Spinal cord (tissue), 10 donors: Measurements from ENCODE around the gene PLEKHG2. TPM values are rescaled to one million over a fixed set of nuclear protein-coding genes. Genes with fewer than 3 reads are reported as not detected.
"Not testable (repeated sequence)": the region's sequence is repeated elsewhere in the genome, so short reads cannot be mapped to it uniquely, and the experiment has no call there.

Experiments
- DNase-seq, 6 donors: peaks; one replicate each; pipeline versions ENCODE4 v3.0.0 to v3.0.0-alpha.2; 2013 to 2015; ENCODE audit warnings: low spot score in 6 of 6, low read depth in 4 of 6
- H3K27ac ChIP-seq: one replicate; pipeline ENCODE4 v1.5.1; 2013; ENCODE audit warnings: low read depth, low read length, control low read depth
- H3K27me3 ChIP-seq: one replicate; pipeline ENCODE4 v1.6.1; 2013; ENCODE audit warnings: low read length; ENCODE audit not compliant: control insufficient read depth, insufficient read depth
- H3K36me3 ChIP-seq: one replicate; pipeline ENCODE4 v1.6.1; 2013; ENCODE audit warnings: low read length; ENCODE audit not compliant: control insufficient read depth, insufficient read depth
- H3K4me1 ChIP-seq: one replicate; pipeline ENCODE4 v1.6.1; 2013; ENCODE audit warnings: low read length; ENCODE audit not compliant: control insufficient read depth, insufficient read depth
- H3K4me3 ChIP-seq: one replicate; pipeline ENCODE4 v1.5.1; 2013; ENCODE audit warnings: low read depth, low read length, control low read depth
- H3K9me3 ChIP-seq: one replicate; pipeline ENCODE4 v1.6.1; 2013; ENCODE audit warnings: low read length; ENCODE audit not compliant: control insufficient read depth, insufficient read depth
- WGBS: methylation state at CpG from one replicate; pipeline ENCODE4 v1.1.5; 2013; ENCODE audit warnings: missing lambda C conversion rate; ENCODE audit not compliant: insufficient coverage; 5-methylcytosine and 5-hydroxymethylcytosine counted together
- polyA plus RNA-seq, 2 donors: library from polyadenylated mRNA; unstranded; fragments of 120-200 nt; gene quantifications; one replicate each; pipeline ENCODE4 v1.2.1, GENCODE V29; 2013; ENCODE audit not compliant: insufficient read length in 2 of 2
- total RNA-seq, 2 donors: library from RNA; depleted of rRNA in 1 of 2; stranded (reverse); fragments of 120-200 nt in 1 of 2; fragments of >200 nt in 1 of 2; gene quantifications; one replicate each; pipeline versions ENCODE4 v1.2.3 to v1.2.4, GENCODE V29; 2013 to 2014
- donor health status: healthy.

The PLEKHG2 gene
- total and polyA plus RNA-seq, 4 donors: 14.2 to 58.2 (median 37.2) TPM

DNA sequence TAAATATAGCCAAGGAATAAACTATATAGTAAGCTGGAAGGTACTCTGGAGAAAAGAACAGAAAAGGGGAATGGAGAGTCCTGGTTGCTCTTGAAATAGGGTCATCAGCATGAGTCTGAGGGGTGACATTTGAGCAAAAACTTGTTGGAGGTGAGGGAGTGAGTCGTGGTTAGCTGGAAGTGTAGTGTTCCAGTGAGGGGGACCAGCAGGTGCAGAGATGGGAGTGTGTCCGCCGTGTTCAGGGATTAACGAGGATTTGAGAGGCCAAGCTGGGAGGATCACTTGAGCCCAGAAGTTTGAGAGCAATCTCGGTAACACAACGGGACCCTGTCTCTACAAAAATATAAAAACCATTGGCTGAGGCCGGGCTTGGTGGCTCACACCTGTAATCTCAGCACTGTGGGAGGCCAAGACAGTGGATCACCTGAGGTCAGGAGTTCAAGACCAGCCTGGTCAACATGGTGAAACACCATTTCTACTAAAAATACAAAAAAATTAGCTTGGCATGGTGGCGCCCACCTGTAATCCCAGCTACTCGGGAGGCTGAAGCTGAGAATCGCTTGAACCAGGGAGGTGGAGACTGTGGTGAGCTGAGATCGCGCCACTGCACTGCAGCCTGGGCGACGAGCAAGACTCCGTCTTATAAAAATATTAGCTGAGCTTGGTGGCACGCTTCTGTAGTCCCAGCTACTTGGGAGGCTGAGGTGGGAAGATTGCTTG, 34.1 kb downstream of the PLEKHG2 start:
- 92% methylated on average over 9 of the region's 16 CpGs for WGBS
- H3K36me3 ChIP-seq: peaks cover 31% of the 10 kb centered on the region
- H3K9me3 ChIP-seq: no peaks in the 10 kb centered on the region
- H3K4me1 ChIP-seq: peaks cover 19% of the 10 kb centered on the region
- no peak for DNase-seq
- no peak overlapping the region for H3K27ac ChIP-seq
- peak overlapping the region; percentile 89 for H3K4me3 ChIP-seq
- no peaks in the 10 kb centered on the region for H3K27me3 ChIP-seq

GRCh38 chr19:39448271-39448670, 35.8 kb downstream of the PLEKHG2 start:
- Histone ChIP-seq H3K27ac (no peak overlapping the region), H3K4me3 (no peak overlapping the region)

DNA sequence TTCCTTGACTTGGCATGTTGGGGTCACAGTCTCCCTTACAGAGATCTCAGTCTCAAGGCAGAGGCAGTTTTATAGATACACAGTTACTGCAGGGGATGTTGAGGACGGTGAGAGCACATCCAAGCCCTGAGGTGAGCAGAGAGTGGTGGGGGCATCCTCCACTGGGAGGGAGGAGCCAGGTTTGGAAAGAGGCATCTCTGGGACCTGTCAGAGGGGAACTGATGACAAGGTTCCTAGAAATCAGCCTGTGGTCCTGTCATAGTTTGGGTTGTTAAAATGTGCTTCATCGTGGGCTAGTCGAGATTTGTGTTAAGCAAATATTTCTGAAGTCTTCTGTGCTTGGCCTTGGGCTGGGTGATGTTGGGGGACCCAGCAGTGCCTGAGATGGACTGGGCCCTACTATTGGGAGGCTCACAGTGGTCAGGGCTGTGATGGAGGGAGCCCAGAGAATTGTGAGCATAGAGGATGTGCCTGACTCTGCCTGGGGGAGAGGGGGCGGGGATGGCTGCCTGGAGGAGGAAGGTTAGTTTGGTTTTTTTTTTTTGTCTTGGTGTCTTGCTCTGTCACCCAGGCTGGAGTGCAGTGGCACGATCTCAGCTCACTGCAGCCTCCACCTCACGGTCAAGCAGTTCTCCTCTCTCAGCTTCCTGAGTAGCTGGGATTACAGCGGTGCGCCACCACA, 36.8 kb downstream of the PLEKHG2 start:
- WGBS: 90% methylated on average over 3 of the region's 8 CpGs
- DNase-seq: no peak
- H3K27me3 ChIP-seq: no peaks in the 10 kb centered on the region
- no peak overlapping the region for H3K27ac ChIP-seq
- peaks cover 51% of the 10 kb centered on the region for H3K36me3 ChIP-seq
- H3K9me3 ChIP-seq: no peaks in the 10 kb centered on the region
- H3K4me1 ChIP-seq: peaks cover 16% of the 10 kb centered on the region
- no peak overlapping the region for H3K4me3 ChIP-seq

More at GRCh38 chr19:39448271-39448670, 35.8 kb downstream of the PLEKHG2 start:
- DNase-seq: no peak
- no peaks in the 10 kb centered on the region for H3K9me3 ChIP-seq
- H3K36me3 ChIP-seq: peaks cover 44% of the 10 kb centered on the region
- H3K27me3 ChIP-seq: no peaks in the 10 kb centered on the region
- 94% methylated on average over 3 of the region's 3 CpGs for WGBS
- peaks cover 19% of the 10 kb centered on the region for H3K4me1 ChIP-seq

DNA sequence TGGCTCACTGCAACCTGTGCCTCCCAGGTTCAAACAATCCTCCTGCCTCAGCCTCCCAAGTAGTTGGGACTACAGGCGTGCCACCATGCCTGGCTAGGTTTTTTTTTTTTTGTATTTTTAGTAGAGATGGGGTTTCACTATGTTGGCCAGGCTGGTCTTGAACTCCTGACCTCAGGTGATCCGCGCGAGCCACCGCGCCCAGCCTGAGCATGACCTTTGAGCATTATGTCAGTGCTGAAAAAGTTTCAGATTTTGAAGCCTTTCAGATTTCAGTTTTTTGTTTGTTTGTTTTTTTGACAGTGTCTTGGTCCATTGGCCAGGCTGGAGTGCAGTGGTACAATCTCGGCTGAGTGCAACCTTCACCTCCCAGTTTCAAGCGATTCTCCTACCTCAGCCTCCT, 38.8 kb downstream of the PLEKHG2 start:
- not testable (repeated sequence) for H3K4me1 ChIP-seq, H3K4me3 ChIP-seq, DNase-seq, H3K27me3 ChIP-seq, H3K9me3 ChIP-seq, H3K27ac ChIP-seq
- H3K36me3 ChIP-seq: peaks cover 52% of the 10 kb centered on the region
- 98% methylated on average over 8 of the region's 8 CpGs for WGBS

DNA sequence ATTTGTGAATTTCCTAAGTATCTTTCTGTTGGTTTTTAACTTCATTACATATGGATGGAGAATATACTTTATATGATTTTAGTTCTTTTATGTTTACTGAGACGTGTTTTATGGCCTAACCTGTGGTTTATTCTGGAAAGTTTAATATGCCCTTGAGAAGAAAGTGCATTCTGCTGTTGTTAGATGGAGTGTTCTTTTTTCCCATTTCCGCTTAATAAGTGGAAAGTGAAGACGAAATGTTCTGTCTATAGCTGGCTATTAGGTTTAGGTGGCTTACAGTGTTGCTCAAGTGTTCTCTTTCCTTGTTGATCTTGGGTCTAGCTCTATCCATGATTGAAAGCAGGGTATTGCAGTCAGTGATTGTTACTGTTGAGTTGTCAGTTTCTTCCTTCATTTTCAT, 50.9 kb downstream of the PLEKHG2 start:
- H3K27me3 ChIP-seq: no peaks in the 10 kb centered on the region
- H3K4me1 ChIP-seq: no peaks in the 10 kb centered on the region
- H3K36me3 ChIP-seq: peaks cover 81% of the 10 kb centered on the region
- DNase-seq: no peak
- 93% methylated on average over 3 of the region's 3 CpGs for WGBS
- no peak overlapping the region for H3K27ac ChIP-seq
- no peaks in the 10 kb centered on the region for H3K9me3 ChIP-seq
- H3K4me3 ChIP-seq: no peak overlapping the region

DNA sequence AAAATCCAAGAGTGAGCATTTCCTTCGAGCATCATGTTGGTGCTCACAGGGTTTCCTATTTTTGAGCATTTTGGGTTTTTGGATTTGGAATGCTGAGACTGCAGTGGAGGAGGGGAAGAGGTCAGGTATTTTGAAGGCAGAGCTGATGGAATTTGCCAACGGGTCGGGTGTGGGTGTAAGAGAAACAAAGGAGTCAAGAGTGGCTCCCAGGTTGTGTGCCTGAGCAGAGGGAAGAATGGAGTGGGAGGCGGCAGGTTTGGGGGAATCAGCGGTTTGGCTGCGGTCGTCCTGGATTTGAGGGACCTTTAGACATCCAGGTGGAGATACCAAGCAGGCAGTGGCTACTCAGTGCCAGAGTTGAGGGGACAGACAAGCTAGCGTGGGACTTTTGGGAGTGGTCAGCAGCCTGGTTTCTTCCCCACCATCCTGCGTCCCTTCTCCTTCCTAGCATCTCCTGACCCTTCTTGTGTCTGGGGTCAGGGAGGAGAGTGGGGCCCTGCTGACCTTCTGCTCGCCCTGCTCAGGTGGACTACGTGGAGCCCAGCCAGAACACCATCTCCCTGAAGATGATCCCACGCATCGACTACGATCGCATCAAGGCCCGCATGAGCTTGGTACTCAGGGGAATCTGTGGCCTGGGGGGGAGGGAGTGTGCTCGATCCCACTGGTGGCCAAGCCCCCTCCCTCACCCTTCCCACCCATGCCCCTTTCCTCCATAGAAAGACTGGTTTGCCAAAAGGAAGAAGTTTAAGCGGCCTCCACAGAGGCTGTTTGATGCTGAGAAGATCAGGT, 53.7 kb downstream of the PLEKHG2 start:
- no peaks in the 10 kb centered on the region for H3K27me3 ChIP-seq
- WGBS: 98% methylated on average over 8 of the region's 18 CpGs
- no peaks in the 10 kb centered on the region for H3K4me1 ChIP-seq
- no peak for DNase-seq
- no peak overlapping the region for H3K27ac ChIP-seq
- H3K9me3 ChIP-seq: no peaks in the 10 kb centered on the region
- H3K4me3 ChIP-seq: no peak overlapping the region
- H3K36me3 ChIP-seq: peaks cover 81% of the 10 kb centered on the region

GRCh38 chr19:39467941-39468340, 55.5 kb downstream of the PLEKHG2 start:
- Histone ChIP-seq H3K27me3 (no peaks in the 10 kb centered on the region), H3K4me1 (no peaks in the 10 kb centered on the region), H3K36me3 (peaks cover 91% of the 10 kb centered on the region), H3K27ac (no peak overlapping the region), H3K9me3 (no peaks in the 10 kb centered on the region), H3K4me3 (no peak overlapping the region)
- no peak for DNase-seq
- WGBS: 94% methylated on average over 7 of the region's 7 CpGs

DNA sequence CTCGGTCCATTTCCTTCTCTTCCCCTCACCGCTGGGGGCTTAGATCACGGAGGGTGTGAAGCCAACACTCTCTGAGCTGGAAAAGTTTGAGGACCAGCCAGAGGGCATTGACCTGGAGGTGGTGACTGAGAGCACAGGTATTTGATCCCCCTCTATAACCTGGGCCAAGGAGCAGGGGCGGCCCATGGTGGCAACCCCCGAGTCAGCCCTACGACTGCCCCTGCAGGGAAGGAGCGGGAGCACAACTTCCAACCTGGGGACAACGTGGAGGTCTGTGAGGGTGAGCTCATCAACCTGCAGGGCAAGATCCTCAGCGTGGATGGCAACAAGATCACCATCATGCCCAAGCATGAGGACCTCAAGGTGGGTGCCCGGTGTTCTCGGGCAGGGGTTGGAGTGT, 56.6 kb downstream of the PLEKHG2 start:
- Histone ChIP-seq H3K9me3 (no peaks in the 10 kb centered on the region), H3K36me3 (peaks cover 99% of the 10 kb centered on the region), H3K4me3 (no peak overlapping the region), H3K27ac (no peak overlapping the region), H3K4me1 (no peaks in the 10 kb centered on the region), H3K27me3 (no peaks in the 10 kb centered on the region)
- WGBS: 93% methylated on average over 8 of the region's 11 CpGs
- no peak for DNase-seq

DNA sequence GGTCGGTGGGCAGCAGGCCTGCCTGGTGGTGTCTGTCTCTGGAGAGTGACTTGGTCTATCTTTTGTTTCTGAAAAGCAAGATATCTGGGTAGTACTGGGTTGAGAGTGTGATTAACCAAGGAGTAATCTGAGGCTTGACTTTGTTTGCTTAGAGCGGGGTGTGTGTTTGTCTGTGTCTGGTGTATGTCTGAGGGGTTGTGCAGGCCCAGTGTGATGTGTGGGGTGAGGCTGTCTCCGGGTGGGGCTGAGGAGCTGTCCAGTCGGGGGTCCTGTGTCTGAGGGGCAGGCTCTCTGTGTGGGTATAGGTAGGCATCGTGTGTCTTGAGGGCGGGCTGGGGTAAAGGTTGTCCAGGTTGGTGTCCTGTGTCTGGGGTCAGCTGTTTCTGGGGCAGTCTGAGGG, 57.1 kb downstream of the PLEKHG2 start:
- no peaks in the 10 kb centered on the region for H3K4me1 ChIP-seq
- H3K27ac ChIP-seq: no peak overlapping the region
- no peaks in the 10 kb centered on the region for H3K27me3 ChIP-seq
- WGBS: 90% methylated on average over 6 of the region's 6 CpGs
- DNase-seq: no peak
- no peak overlapping the region for H3K4me3 ChIP-seq
- no peaks in the 10 kb centered on the region for H3K9me3 ChIP-seq
- peaks cover 99% of the 10 kb centered on the region for H3K36me3 ChIP-seq
